22Rv1 (cell line): Measurements from ENCODE around the gene RNASE9.

Experiments
- CTCF ChIP-seq: fragments of 450-650 bp; IDR thresholded peaks from 2 replicates; pipeline ENCODE4 v1.5.1; 2017; ENCODE audit warnings: mild to moderate bottlenecking
- ZFX ChIP-seq: fragments of 450-650 bp; IDR thresholded peaks from 2 replicates; pipeline ENCODE4 v1.6.1; 2017; ENCODE audit warnings: antibody characterized with exemption, borderline replicate concordance

DNA sequence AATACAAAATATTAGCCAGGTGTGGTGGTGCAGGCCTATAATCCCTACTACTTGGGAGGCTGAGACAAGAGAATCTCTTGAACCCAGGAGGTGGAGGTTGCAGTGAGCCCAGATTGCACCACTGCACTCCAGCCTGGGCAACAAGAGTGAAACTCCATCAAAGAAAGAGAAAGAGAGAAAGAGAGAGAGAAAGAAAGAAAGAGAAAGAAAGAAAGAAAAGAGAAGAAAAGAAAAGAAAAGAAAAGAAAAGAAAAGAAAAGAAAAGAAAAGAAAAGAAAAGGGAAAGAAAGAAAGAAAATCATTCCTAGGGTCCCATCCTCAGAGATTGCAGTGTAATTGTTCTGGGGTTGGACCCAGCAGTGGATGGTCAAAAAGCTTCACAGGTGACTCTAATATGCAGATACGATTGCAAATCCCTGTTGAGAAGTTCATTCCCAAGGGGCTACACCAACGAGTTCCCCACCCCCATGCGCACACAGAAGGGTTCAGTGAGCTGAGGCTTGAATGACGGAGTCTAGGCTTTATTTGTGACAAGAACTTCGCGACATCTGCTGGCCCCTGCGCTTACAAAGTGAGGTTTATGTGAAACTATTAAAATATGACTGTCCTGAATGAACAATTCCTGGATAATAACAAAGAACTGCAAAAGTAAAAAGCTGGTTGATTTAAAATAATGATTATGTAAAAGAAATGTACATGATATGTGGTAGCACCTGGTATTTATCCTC is 47.7 kb upstream of the RNASE9 start:
- TF ChIP-seq CTCF (no peak), ZFX (no peak)
